Measurements from ENCODE around the gene TNIP3.
A peak's percentile ranks its signal among the peaks of the same experiment; 100 is the strongest.
"Not testable (repeated sequence)": the region's sequence is repeated elsewhere in the genome, so short reads cannot be mapped to it uniquely, and the experiment has no call there.

The TNIP3 gene

DNA sequence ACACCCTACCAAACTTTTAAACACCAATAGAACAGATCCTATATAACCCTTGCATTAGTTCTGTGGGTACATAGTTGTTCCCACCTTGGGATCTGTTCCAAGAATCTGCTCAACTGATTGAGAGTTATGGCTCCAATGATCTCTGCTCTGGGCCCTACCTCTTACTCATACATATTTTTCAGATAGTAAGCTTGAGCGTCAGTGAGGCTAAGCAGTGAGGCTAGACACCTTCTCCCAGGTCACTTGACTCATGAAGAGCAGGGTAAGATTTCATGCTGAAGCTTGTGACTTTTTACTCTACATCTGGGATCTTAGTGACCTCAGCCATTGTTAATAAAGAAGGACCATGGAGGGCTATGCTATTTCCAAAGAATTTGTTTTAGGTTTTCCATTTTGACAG lies 23.1 kb upstream of the TNIP3 start:
- Mint-ChIP-seq H3K27me3 (no peaks in the 10 kb centered on the region), H3K36me3 (ENCODE audit: low read depth) (peaks cover 4% of the 10 kb centered on the region)
- DNase-seq: no peak

GRCh38 chr4:121185960-121186359 lies 21.8 kb upstream of the TNIP3 start:
- Mint-ChIP-seq H3K36me3 (ENCODE audit: low read depth) (peaks cover 8% of the 10 kb centered on the region), H3K4me1 (ENCODE audit: low read depth) (peaks cover 75% of the 10 kb centered on the region), H3K27me3 (no peaks in the 10 kb centered on the region), H3K9me3 (no peaks in the 10 kb centered on the region), H3K4me3 (no peak overlapping the region), H3K27ac (no peak overlapping the region)
- no peak for DNase-seq

More for the DNA sequence above, 23.1 kb upstream of the TNIP3 start:
- peaks cover 74% of the 10 kb centered on the region for H3K4me1 Mint-ChIP-seq (ENCODE audit: low read depth)
- H3K9me3 Mint-ChIP-seq: no peaks in the 10 kb centered on the region
- H3K27ac Mint-ChIP-seq: peak overlapping the region; percentile 19
- no peak overlapping the region for H3K4me3 Mint-ChIP-seq

- no peak overlapping the region for H3K27ac Mint-ChIP-seq
- H3K36me3 Mint-ChIP-seq (ENCODE audit: low read depth): peaks cover 18% of the 10 kb centered on the region
- H3K9me3 Mint-ChIP-seq: peaks cover 3% of the 10 kb centered on the region
- H3K27me3 Mint-ChIP-seq: no peaks in the 10 kb centered on the region
- DNase-seq: no peak
- no peak overlapping the region for H3K4me3 Mint-ChIP-seq
- H3K4me1 Mint-ChIP-seq (ENCODE audit: low read depth): peaks cover 74% of the 10 kb centered on the region
Measured at GRCh38 chr4:121183989-121184388, 19.9 kb upstream of the TNIP3 start.

GRCh38 chr4:121183361-121183760 lies 19.2 kb upstream of the TNIP3 start:
- H3K4me1 Mint-ChIP-seq (ENCODE audit: low read depth): peaks cover 74% of the 10 kb centered on the region
- peaks cover 4% of the 10 kb centered on the region for H3K9me3 Mint-ChIP-seq
- peaks cover 22% of the 10 kb centered on the region for H3K36me3 Mint-ChIP-seq (ENCODE audit: low read depth)
- no peaks in the 10 kb centered on the region for H3K27me3 Mint-ChIP-seq
- peak overlapping the region; percentile 82 for H3K27ac Mint-ChIP-seq
- H3K4me3 Mint-ChIP-seq: no peak overlapping the region
- DNase-seq: no peak

- no peak for DNase-seq
- Mint-ChIP-seq H3K4me1 (ENCODE audit: low read depth) (peaks cover 77% of the 10 kb centered on the region), H3K4me3 (peak overlapping the region; percentile 78), H3K27ac (peak overlapping the region; percentile 82), H3K9me3 (peaks cover 5% of the 10 kb centered on the region), H3K36me3 (ENCODE audit: low read depth) (peaks cover 27% of the 10 kb centered on the region), H3K27me3 (no peaks in the 10 kb centered on the region)
Measured at GRCh38 chr4:121182296-121182695, 18.2 kb upstream of the TNIP3 start.

DNA sequence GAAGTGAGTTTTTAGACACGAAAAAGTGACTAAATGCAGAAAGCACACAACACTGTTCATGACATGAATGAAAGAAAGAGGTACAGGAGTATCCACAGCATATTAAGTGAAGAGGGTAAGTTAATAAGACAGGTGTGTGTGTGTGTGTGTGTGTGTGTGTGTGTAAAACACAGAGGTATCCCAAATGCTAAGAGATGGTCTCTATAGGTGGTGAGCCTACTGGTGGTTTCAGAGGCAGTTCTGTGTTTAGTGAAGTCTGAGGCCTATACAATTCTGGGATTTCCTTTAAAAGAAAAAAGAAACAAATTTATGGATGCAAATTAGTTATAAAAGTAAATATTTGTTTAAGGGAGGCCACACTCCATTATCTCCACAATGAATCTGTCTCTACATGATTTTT lies 17.4 kb upstream of the TNIP3 start:
- no peak for DNase-seq
- Mint-ChIP-seq H3K4me3 (peak overlapping the region; percentile 78), H3K27me3 (no peaks in the 10 kb centered on the region), H3K36me3 (ENCODE audit: low read depth) (peaks cover 27% of the 10 kb centered on the region), H3K27ac (peak overlapping the region; percentile 82), H3K4me1 (ENCODE audit: low read depth) (peaks cover 81% of the 10 kb centered on the region), H3K9me3 (peaks cover 5% of the 10 kb centered on the region)

GRCh38 chr4:121180558-121180957 lies 16.4 kb upstream of the TNIP3 start:
- H3K9me3 Mint-ChIP-seq: peaks cover 5% of the 10 kb centered on the region
- DNase-seq: no peak
- peak overlapping the region; percentile 82 for H3K27ac Mint-ChIP-seq
- H3K36me3 Mint-ChIP-seq (ENCODE audit: low read depth): peaks cover 27% of the 10 kb centered on the region
- peak overlapping the region; percentile 78 for H3K4me3 Mint-ChIP-seq
- H3K4me1 Mint-ChIP-seq (ENCODE audit: low read depth): peaks cover 83% of the 10 kb centered on the region
- H3K27me3 Mint-ChIP-seq: no peaks in the 10 kb centered on the region

GRCh38 chr4:121177246-121178137 lies 13.4 kb upstream of the TNIP3 start:
- H3K27ac Mint-ChIP-seq: no peak overlapping the region
- peaks cover 27% of the 10 kb centered on the region for H3K36me3 Mint-ChIP-seq (ENCODE audit: low read depth)
- H3K4me1 Mint-ChIP-seq (ENCODE audit: low read depth): peaks cover 71% of the 10 kb centered on the region
- H3K4me3 Mint-ChIP-seq: no peak overlapping the region
- H3K9me3 Mint-ChIP-seq: peaks cover 5% of the 10 kb centered on the region
- no peak for DNase-seq
- H3K27me3 Mint-ChIP-seq: no peaks in the 10 kb centered on the region

- H3K9me3 Mint-ChIP-seq: peaks cover 5% of the 10 kb centered on the region
- H3K4me3 Mint-ChIP-seq: no peak overlapping the region
- DNase-seq: no peak
- peaks cover 26% of the 10 kb centered on the region for H3K36me3 Mint-ChIP-seq (ENCODE audit: low read depth)
- H3K27me3 Mint-ChIP-seq: no peaks in the 10 kb centered on the region
- no peak overlapping the region for H3K27ac Mint-ChIP-seq
- H3K4me1 Mint-ChIP-seq (ENCODE audit: low read depth): peaks cover 65% of the 10 kb centered on the region
Measured at GRCh38 chr4:121176082-121176934, 12.2 kb upstream of the TNIP3 start.

- H3K9me3 Mint-ChIP-seq; H3K27me3 Mint-ChIP-seq; H3K4me3 Mint-ChIP-seq; H3K27ac Mint-ChIP-seq; H3K36me3 Mint-ChIP-seq (ENCODE audit: low read depth); DNase-seq: not testable (repeated sequence)
- peaks cover 38% of the 10 kb centered on the region for H3K4me1 Mint-ChIP-seq (ENCODE audit: low read depth)
Measured at GRCh38 chr4:121171477-121171876, 7.4 kb upstream of the TNIP3 start.

GRCh38 chr4:121168446-121169281 lies 4.5 kb upstream of the TNIP3 start:
- Mint-ChIP-seq H3K27me3 (no peaks in the 10 kb centered on the region), H3K27ac (no peak overlapping the region), H3K36me3 (ENCODE audit: low read depth) (no peaks in the 10 kb centered on the region), H3K4me1 (ENCODE audit: low read depth) (peaks cover 52% of the 10 kb centered on the region), H3K4me3 (no peak overlapping the region), H3K9me3 (no peaks in the 10 kb centered on the region)
- DNase-seq: no peak

DNA sequence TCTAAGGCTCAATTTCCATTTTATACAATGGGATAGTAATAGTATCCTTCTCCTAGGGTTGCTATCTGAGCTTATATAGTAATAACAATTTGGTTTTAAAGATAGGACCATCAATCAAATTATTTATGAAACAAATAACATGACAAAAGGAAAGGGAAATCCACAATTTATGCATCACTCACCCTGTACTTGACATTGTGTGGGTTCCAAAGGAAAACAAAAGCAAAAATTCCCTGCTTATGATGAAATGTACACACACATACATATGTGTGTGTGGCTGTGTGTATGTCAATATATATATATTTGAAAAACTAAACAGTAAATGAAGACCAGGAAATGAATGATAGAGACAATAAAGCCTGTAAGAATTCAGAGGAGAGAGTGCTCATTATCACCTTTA lies 2.9 kb upstream of the TNIP3 start:
- no peaks in the 10 kb centered on the region for H3K36me3 Mint-ChIP-seq (ENCODE audit: low read depth)
- no peaks in the 10 kb centered on the region for H3K27me3 Mint-ChIP-seq
- H3K4me3 Mint-ChIP-seq: no peak overlapping the region
- DNase-seq: no peak
- H3K4me1 Mint-ChIP-seq (ENCODE audit: low read depth): peaks cover 45% of the 10 kb centered on the region
- H3K9me3 Mint-ChIP-seq: no peaks in the 10 kb centered on the region
- no peak overlapping the region for H3K27ac Mint-ChIP-seq

- DNase-seq: no peak
- Mint-ChIP-seq H3K27me3 (no peaks in the 10 kb centered on the region), H3K4me3 (no peak overlapping the region), H3K36me3 (ENCODE audit: low read depth) (peaks cover 2% of the 10 kb centered on the region), H3K27ac (no peak overlapping the region), H3K4me1 (ENCODE audit: low read depth) (peaks cover 41% of the 10 kb centered on the region), H3K9me3 (no peaks in the 10 kb centered on the region)
Measured at GRCh38 chr4:121165206-121165605, 1.1 kb upstream of the TNIP3 start.

Measured in activated T-cell treated with anti-CD3 and anti-CD28 coated beads, Interleukin-2, amount 50 U/mL, for 24 hours (primary cell).